ENCODE data around the gene ZBTB34.
"Not testable (repeated sequence)": the region's sequence is repeated elsewhere in the genome, so short reads cannot be mapped to it uniquely, and the experiment has no call there.

ZBTB34 gene, protein sequence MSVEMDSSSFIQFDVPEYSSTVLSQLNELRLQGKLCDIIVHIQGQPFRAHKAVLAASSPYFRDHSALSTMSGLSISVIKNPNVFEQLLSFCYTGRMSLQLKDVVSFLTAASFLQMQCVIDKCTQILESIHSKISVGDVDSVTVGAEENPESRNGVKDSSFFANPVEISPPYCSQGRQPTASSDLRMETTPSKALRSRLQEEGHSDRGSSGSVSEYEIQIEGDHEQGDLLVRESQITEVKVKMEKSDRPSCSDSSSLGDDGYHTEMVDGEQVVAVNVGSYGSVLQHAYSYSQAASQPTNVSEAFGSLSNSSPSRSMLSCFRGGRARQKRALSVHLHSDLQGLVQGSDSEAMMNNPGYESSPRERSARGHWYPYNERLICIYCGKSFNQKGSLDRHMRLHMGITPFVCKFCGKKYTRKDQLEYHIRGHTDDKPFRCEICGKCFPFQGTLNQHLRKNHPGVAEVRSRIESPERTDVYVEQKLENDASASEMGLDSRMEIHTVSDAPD

DNA sequence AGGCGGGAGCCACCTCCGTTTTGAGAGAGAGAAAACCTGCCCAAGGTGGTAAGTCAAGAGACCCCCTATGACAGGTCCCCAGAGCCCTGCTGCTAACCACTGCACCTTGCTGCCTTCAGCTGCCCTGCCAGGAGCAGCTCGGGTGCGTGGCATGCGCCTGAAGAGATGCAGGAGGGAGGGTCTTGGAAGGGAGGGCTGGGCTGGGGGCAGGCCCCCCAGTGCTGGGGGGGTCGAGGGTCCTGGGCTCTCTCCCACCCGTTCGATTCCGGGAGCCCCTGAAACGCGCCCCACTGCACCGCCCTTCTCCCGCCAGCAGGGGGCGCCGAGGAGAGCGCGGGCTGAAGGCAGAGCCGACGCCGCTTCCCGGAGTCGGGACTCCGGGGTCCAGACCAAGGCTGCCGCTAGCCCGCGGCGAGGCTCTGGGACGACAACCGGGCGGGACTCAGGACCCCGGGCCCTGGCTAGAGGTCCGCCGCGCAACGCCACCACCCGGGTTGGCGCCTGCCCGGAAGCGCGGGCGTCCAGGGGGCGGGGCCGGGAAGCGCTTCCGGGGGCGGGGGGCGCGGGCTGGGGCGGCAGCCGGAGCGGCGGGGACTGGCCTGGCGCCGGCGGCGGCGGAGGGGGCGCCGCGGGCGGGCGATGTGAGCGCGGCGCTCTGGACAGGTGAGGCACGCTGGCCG, at the start of gene ZBTB34:
Gene ZBTB34 (plus strand): TSS at position 563 of the 680 bp plus-strand sequence. CDS start 18,761 bp downstream, outside the sequence.
- H3K4me3 Mint-ChIP-seq = peak within 1 kb of the TSS; percentile 82
- H3K9me3 Mint-ChIP-seq = no peaks in the 10 kb centered on the region
- DNase-seq (ENCODE audit: low spot score in 2 of 2) (peak; percentile 64 to 75), ATAC-seq (replicated peaks; ENCODE audit: extremely low read depth, poor library complexity, severe bottlenecking) (peak; percentile 77)
- H3K27ac Mint-ChIP-seq (ENCODE audit: low read depth) = peak within 1 kb of the TSS; percentile 83
- H3K4me1 Mint-ChIP-seq = peaks cover 17% of the 10 kb centered on the region
- H3K36me3 Mint-ChIP-seq (ENCODE audit: insufficient read depth) = peaks cover 9% of the 10 kb centered on the region
- H3K27me3 Mint-ChIP-seq = peaks cover 22% of the 10 kb centered on the region

DNA sequence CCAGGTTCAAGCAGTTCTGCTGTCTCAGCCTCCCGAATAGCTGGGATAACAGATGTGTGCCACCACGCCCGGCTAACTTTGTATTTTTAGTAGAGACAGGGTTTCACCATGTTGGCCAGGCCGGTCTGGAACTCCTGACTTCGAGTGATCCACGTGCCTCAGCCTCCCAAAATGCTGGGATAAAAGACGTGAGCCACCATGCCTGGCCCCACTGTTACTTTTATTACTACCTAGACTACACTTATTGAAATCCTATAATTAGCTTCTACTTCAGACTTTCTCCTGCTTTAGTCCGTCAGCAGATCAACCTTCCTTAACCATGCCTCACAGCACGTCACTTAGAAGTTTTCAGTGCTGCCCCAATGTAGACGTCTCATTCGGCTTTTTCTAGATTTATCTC, 47.4 kb upstream of the ZBTB34 start:
- peaks cover 34% of the 10 kb centered on the region for H3K4me1 Mint-ChIP-seq
- no peaks in the 10 kb centered on the region for H3K27me3 Mint-ChIP-seq
- no peak for ATAC-seq (replicated peaks; ENCODE audit: extremely low read depth, poor library complexity, severe bottlenecking)
- peaks cover 50% of the 10 kb centered on the region for H3K36me3 Mint-ChIP-seq (ENCODE audit: insufficient read depth)
- H3K9me3 Mint-ChIP-seq = no peaks in the 10 kb centered on the region
- H3K27ac Mint-ChIP-seq (ENCODE audit: low read depth) = no peak overlapping the region
- H3K4me3 Mint-ChIP-seq = no peak overlapping the region
- no peak for DNase-seq (ENCODE audit: low spot score in 2 of 2)

DNA sequence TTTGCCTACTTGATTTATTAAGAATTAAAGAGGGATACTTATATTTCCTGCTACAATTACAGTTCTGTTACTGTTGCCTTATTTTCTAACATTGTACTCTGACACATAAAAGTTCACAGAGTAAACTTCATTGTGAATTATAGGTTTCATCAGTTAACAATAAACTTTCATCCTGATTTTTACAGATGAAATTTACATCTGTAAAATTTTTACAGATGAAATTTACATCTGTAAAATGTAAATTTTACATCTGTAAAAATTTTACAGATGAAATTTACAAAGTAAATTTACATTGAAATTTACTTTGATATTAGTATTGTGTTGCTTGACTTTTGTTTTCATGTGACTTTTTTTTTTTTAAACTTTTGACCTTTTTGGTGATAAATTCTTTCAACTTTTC, 46.3 kb upstream of the ZBTB34 start:
- no peak overlapping the region for H3K4me3 Mint-ChIP-seq
- H3K9me3 Mint-ChIP-seq = peaks cover 6% of the 10 kb centered on the region
- no peak overlapping the region for H3K27ac Mint-ChIP-seq (ENCODE audit: low read depth)
- ATAC-seq (replicated peaks; ENCODE audit: extremely low read depth, poor library complexity, severe bottlenecking) = no peak
- peaks cover 51% of the 10 kb centered on the region for H3K36me3 Mint-ChIP-seq (ENCODE audit: insufficient read depth)
- no peak for DNase-seq (ENCODE audit: low spot score in 2 of 2)
- no peaks in the 10 kb centered on the region for H3K27me3 Mint-ChIP-seq
- peaks cover 33% of the 10 kb centered on the region for H3K4me1 Mint-ChIP-seq

DNA sequence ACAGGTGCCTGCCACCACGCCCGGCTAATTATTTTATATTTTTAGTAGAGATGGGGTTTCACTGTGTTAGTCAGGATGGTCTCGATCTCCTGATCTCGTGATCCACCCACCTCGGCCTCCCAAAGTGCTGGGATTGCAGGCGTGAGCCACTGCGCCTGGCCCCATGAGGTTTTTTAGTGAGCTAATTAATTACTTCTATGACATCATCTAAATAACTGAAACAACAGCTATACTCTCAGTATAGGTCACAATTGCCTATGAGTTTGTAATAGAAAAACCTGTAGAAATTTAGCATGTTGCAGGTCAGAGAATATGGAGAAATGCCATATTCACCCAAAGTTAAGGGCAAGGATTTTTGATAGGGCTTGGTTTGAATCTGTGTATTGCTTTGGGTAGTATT, 42.8 kb upstream of the ZBTB34 start:
- H3K4me3 Mint-ChIP-seq; H3K27me3 Mint-ChIP-seq; ATAC-seq (replicated peaks; ENCODE audit: extremely low read depth, poor library complexity, severe bottlenecking); H3K27ac Mint-ChIP-seq (ENCODE audit: low read depth); DNase-seq (ENCODE audit: low spot score in 2 of 2): not testable (repeated sequence)
- peaks cover 43% of the 10 kb centered on the region for H3K4me1 Mint-ChIP-seq
- H3K36me3 Mint-ChIP-seq (ENCODE audit: insufficient read depth) = peaks cover 38% of the 10 kb centered on the region
- peaks cover 13% of the 10 kb centered on the region for H3K9me3 Mint-ChIP-seq

DNA sequence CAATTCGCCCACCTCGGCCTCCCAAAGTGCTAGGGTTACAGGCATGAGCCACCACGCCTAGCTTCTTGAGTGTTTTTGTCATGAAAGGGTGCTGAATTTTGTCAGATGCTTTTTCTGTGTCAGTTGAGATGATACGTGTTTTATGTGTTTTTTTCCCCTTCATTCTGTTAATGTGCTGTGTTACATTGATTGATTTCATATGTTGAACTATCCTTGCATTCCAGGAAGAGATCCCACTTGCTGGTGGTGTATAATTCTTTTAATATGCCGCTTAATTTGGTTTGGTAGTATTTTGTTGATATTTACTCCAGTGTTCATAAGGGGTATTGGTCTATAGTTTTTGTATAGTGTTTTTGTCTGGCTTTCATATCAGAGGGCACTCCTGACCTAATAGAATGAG, 42.0 kb upstream of the ZBTB34 start:
- H3K36me3 Mint-ChIP-seq (ENCODE audit: insufficient read depth) = peaks cover 40% of the 10 kb centered on the region
- no peaks in the 10 kb centered on the region for H3K27me3 Mint-ChIP-seq
- no peak overlapping the region for H3K4me3 Mint-ChIP-seq
- peaks cover 39% of the 10 kb centered on the region for H3K4me1 Mint-ChIP-seq
- DNase-seq (ENCODE audit: low spot score in 2 of 2) (no peak), ATAC-seq (replicated peaks; ENCODE audit: extremely low read depth, poor library complexity, severe bottlenecking) (no peak)
- H3K9me3 Mint-ChIP-seq = peaks cover 13% of the 10 kb centered on the region
- no peak overlapping the region for H3K27ac Mint-ChIP-seq (ENCODE audit: low read depth)

DNA sequence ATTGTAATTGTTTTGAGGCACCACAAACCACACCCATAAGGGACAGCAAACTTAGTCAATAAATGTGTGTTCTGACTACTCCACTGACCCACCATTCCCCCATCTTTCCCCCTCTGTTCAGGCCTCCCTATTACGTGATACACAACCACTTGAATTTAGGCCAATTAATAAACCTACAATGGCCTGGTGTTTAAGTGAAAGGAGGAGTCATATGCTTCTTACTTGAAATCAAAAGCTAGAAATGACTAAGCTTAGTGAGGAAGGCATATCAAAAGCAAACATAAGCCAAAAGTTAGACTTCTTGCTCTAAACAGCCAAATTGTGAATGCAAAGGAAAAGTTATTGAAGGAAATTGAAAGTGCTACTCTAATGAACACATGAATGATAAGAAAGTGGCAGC, 41.0 kb upstream of the ZBTB34 start:
- Mint-ChIP-seq H3K4me1 (peaks cover 38% of the 10 kb centered on the region), H3K27ac (ENCODE audit: low read depth) (no peak overlapping the region), H3K9me3 (peaks cover 13% of the 10 kb centered on the region), H3K36me3 (ENCODE audit: insufficient read depth) (peaks cover 42% of the 10 kb centered on the region), H3K4me3 (no peak overlapping the region), H3K27me3 (no peaks in the 10 kb centered on the region)
- DNase-seq (ENCODE audit: low spot score in 2 of 2) (no peak), ATAC-seq (replicated peaks; ENCODE audit: extremely low read depth, poor library complexity, severe bottlenecking) (no peak)

DNA sequence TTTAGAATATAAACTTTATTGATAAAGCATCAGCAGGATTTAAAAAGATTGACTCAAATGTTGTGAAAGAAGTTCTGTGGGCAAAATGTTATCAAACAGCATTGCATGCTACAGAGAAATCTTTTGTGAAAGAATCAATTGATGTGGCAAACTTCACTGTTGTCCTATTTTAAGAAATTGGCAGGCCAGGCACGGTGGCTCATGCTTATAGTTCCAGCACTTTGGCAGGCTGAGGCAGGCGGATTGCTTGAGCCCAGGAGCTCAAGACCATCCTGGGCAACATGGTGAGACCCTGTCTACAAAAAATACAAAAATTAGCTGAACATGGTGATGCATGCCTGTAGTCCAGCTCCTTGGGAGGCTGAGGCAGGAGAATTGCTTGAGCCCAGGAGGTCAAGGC, 38.2 kb upstream of the ZBTB34 start:
- H3K36me3 Mint-ChIP-seq (ENCODE audit: insufficient read depth) = peaks cover 30% of the 10 kb centered on the region
- no peak overlapping the region for H3K4me3 Mint-ChIP-seq
- H3K9me3 Mint-ChIP-seq = peaks cover 13% of the 10 kb centered on the region
- H3K27ac Mint-ChIP-seq (ENCODE audit: low read depth) = no peak overlapping the region
- DNase-seq (ENCODE audit: low spot score in 2 of 2) (no peak), ATAC-seq (replicated peaks; ENCODE audit: extremely low read depth, poor library complexity, severe bottlenecking) (no peak)
- peaks cover 46% of the 10 kb centered on the region for H3K4me1 Mint-ChIP-seq
- H3K27me3 Mint-ChIP-seq = no peaks in the 10 kb centered on the region

DNA sequence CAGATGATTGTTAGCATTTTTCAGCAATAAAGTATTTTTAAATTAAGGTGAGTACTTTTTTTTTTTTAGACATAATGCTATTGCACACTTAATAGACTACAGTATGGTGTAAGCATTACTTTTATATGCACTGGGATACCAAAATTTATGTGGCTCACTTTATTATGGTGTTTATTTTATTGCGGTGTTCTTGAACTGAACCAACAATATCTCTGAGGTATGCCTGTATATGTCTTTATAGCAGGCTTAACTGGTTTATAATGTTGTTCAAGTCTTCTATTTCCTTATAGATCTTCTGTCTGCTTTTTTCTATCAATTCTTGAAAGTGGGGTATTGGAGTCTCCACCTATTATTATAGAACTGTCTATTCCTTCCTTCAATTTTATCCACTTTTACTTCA, 37.6 kb upstream of the ZBTB34 start:
- Mint-ChIP-seq H3K4me3 (no peak overlapping the region), H3K9me3 (peaks cover 13% of the 10 kb centered on the region), H3K4me1 (peaks cover 46% of the 10 kb centered on the region), H3K27ac (ENCODE audit: low read depth) (no peak overlapping the region), H3K27me3 (no peaks in the 10 kb centered on the region), H3K36me3 (ENCODE audit: insufficient read depth) (peaks cover 30% of the 10 kb centered on the region)
- DNase-seq (ENCODE audit: low spot score in 2 of 2) (no peak), ATAC-seq (replicated peaks; ENCODE audit: extremely low read depth, poor library complexity, severe bottlenecking) (no peak)

DNA sequence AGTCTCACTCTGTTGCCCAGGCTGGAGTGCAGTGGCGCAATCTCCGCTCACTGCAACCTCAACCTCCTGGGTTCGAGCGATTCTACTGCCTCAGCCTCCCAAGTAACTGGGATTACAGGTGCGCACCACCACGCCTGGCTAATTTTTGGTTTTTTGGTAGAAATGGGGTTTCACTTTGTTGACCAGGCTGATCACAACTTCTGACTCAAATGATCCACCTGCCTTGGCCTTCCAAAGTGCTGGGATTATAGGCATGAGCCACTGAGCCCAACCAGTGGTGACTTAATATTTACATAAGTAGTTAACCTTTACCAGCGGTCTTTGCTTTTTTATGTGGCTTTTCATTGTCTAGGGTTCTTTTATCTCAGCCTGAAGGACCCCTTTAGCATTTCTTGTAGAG, 36.4 kb upstream of the ZBTB34 start:
- not testable (repeated sequence) for H3K27ac Mint-ChIP-seq (ENCODE audit: low read depth); H3K4me3 Mint-ChIP-seq; DNase-seq (ENCODE audit: low spot score in 2 of 2); ATAC-seq (replicated peaks; ENCODE audit: extremely low read depth, poor library complexity, severe bottlenecking); H3K9me3 Mint-ChIP-seq; H3K27me3 Mint-ChIP-seq
- peaks cover 27% of the 10 kb centered on the region for H3K36me3 Mint-ChIP-seq (ENCODE audit: insufficient read depth)
- peaks cover 46% of the 10 kb centered on the region for H3K4me1 Mint-ChIP-seq

DNA sequence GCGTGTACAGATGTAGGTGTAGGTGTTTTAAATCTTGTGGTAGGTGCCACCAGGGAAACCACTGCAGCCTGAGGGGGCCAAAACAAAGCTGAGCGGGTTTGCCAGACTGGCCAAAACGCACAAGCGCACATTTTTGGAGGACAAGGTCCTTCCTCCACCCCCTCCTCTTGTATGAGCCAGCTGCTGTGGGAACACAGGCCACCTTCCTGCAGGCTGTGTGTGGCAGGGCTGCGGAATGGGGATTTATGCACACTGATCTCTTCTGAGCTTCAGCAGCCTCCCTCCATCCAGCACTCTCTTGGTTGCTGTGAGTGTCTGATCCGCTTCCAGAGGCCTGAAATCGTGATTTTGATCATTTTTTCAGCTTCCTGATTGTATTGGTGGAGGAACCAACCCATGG, 33.2 kb upstream of the ZBTB34 start:
- ATAC-seq (replicated peaks; ENCODE audit: extremely low read depth, poor library complexity, severe bottlenecking) (no peak), DNase-seq (ENCODE audit: low spot score in 2 of 2) (no peak)
- Mint-ChIP-seq H3K9me3 (no peaks in the 10 kb centered on the region), H3K27me3 (no peaks in the 10 kb centered on the region), H3K4me3 (no peak overlapping the region), H3K27ac (ENCODE audit: low read depth) (no peak overlapping the region), H3K4me1 (peaks cover 30% of the 10 kb centered on the region), H3K36me3 (ENCODE audit: insufficient read depth) (peaks cover 30% of the 10 kb centered on the region)

DNA sequence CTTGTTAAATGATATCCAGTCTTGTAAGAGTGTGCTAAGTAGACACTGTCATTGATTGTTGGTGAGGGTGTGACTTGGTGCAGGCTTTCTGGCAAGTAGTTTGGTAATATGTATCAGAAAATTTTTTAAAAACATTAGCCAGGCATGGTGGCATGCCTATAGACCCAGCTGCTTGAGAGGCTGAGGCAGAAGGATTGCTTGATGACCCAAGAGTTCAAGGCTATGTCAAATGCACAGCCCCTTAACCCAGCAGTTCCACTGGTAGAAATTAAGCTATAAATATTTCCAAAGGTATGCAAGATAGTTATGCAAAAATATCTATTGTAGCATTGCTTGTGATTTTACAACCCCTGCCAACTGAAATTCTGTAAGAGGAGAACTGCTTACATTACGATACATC, 31.4 kb upstream of the ZBTB34 start:
- H3K36me3 Mint-ChIP-seq (ENCODE audit: insufficient read depth) = peaks cover 34% of the 10 kb centered on the region
- no peak for ATAC-seq (replicated peaks; ENCODE audit: extremely low read depth, poor library complexity, severe bottlenecking)
- no peaks in the 10 kb centered on the region for H3K9me3 Mint-ChIP-seq
- no peaks in the 10 kb centered on the region for H3K27me3 Mint-ChIP-seq
- no peak overlapping the region for H3K4me3 Mint-ChIP-seq
- peaks cover 31% of the 10 kb centered on the region for H3K4me1 Mint-ChIP-seq
- no peak for DNase-seq (ENCODE audit: low spot score in 2 of 2)
- no peak overlapping the region for H3K27ac Mint-ChIP-seq (ENCODE audit: low read depth)

DNA sequence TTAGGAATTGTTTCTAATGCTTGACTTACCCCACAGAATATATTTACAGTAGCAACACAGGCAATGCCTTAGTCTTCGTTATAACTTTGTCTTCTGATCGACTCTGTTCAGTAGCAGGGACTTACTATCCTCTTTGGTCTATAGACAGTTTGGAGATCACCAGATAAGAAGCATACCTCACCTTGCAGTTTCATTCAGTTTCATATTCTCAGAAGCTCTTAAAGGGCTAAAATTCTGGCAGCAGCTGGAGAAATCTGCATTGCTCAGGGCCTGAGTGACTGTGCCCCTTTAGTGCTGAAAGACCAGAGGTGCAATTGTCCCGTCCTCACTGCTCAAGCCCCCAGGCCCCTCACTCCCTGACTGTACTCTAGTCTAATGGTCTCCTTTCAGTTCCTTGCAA, 29.6 kb upstream of the ZBTB34 start:
- Mint-ChIP-seq H3K4me1 (peaks cover 32% of the 10 kb centered on the region), H3K9me3 (no peaks in the 10 kb centered on the region), H3K27ac (ENCODE audit: low read depth) (no peak overlapping the region), H3K36me3 (ENCODE audit: insufficient read depth) (peaks cover 37% of the 10 kb centered on the region), H3K27me3 (no peaks in the 10 kb centered on the region), H3K4me3 (no peak overlapping the region)
- DNase-seq (ENCODE audit: low spot score in 2 of 2) (no peak), ATAC-seq (replicated peaks; ENCODE audit: extremely low read depth, poor library complexity, severe bottlenecking) (no peak)

DNA sequence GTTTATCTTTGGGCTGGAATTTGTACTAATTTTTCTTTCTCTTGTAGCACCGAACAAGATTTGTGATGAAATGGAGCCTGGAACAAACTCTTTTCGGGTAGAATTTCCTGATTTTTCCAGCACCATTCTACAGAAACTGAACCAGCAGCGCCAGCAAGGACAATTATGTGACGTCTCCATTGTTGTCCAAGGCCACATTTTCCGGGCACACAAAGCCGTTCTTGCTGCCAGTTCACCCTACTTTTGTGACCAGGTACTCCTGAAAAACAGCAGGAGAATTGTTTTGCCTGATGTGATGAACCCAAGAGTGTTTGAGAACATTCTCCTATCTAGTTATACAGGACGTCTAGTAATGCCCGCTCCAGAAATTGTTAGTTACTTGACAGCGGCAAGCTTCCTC, 28.0 kb upstream of the ZBTB34 start:
- Mint-ChIP-seq H3K4me1 (peaks cover 32% of the 10 kb centered on the region), H3K36me3 (ENCODE audit: insufficient read depth) (peaks cover 36% of the 10 kb centered on the region), H3K9me3 (no peaks in the 10 kb centered on the region), H3K27me3 (no peaks in the 10 kb centered on the region), H3K4me3 (no peak overlapping the region), H3K27ac (ENCODE audit: low read depth) (no peak overlapping the region)
- ATAC-seq (replicated peaks; ENCODE audit: extremely low read depth, poor library complexity, severe bottlenecking) (no peak), DNase-seq (ENCODE audit: low spot score in 2 of 2) (no peak)

Measured in central memory CD8-positive, alpha-beta T cell (primary cell).